Measurements from ENCODE around the gene CRB2. TPM values are rescaled to one million over a fixed set of nuclear protein-coding genes. Genes with fewer than 3 reads are reported as not detected.

Gene CRB2
- total RNA-seq, 1 experiment from 2014 or later, result 0.07 TPM

- Histone ChIP-seq H3K27me3 (ENCODE audit: insufficient read depth, low read length) (no peaks in the 10 kb centered on the region), H3K9me3 (ENCODE audit: control insufficient read depth in 1 of 2, insufficient read depth in 1 of 2, low read depth in 1 of 2, low read length in 2 of 2) (no peaks in the 10 kb centered on the region), H3K36me3 (ENCODE audit: control insufficient read depth in 1 of 2, insufficient read depth in 2 of 2, low read length in 2 of 2) (no peaks in the 10 kb centered on the region), H3K4me2 (ENCODE audit: low read length) (no peak overlapping the region), H3K9me2 (ENCODE audit: insufficient read depth) (no peaks in the 10 kb centered on the region), H3K9ac (ENCODE audit: low read length) (no peak overlapping the region), H3K4me1 (ENCODE audit: control insufficient read depth in 1 of 2, insufficient read depth in 2 of 2, low read length in 2 of 2) (peaks cover 0 to 16% of the 10 kb centered on the region in 2 experiments; a peak in 2 of 4 replicates), H4K20me1 (ENCODE audit: insufficient read depth) (no peaks in the 10 kb centered on the region), H2AFZ (ENCODE audit: low read depth, low read length, poor library complexity, severe bottlenecking) (no peak overlapping the region), H3K27ac (ENCODE audit: low read depth, low read length) (no peak overlapping the region), H3K79me2 (ENCODE audit: insufficient read depth, low read length) (no peaks in the 10 kb centered on the region), H3K4me3 (replicated peaks in 1 of 2; ENCODE audit: low read depth in 1 of 2, low read length in 2 of 2) (no peak overlapping the region)
- POLR2A ChIA-PET, result no interaction called here
- RAD21 ChIA-PET (ENCODE audit: low non-redundant PET in 1 of 2, low total read pairs in 2 of 2, uncharacterized antibody in 2 of 2, unreplicated experiment in 2 of 2), result interaction anchor here in 1 of 2 experiments (0.7 kb wide), 1 partner anchor 541 kb away, joined by 3 read pairs; no protein-coding TSS in a partner anchor
- intact Hi-C loops (cut with micrococcal nuclease), result loop anchor here (5.0 to 10.0 kb wide), 5 partner anchors 251 to 1258 kb away; partner anchors contain the start of genes PDCL and TTLL11
- CTCF ChIA-PET, result interaction anchor here (1.0 to 5.1 kb wide), 2 partner anchors 33 to 269 kb away, joined by 3 to 47 read pairs; no protein-coding TSS in a partner anchor
- BruUV-seq (replicated peaks), result no TSS peak
- no peak for DNase-seq (ENCODE audit: low read depth, low spot score)
- TF ChIP-seq RAD21 (IDR thresholded peaks at IDR 0.05; ENCODE audit: low read depth) (no peak), ELF1 (IDR thresholded peaks at IDR 0.05; ENCODE audit: borderline replicate concordance, low read depth) (no peak), ZBTB33 (IDR thresholded peaks at IDR 0.05; ENCODE audit: extremely low read depth, insufficient replicate concordance, low read length) (no peak), YY1 (IDR thresholded peaks at IDR 0.05; ENCODE audit: extremely low read depth, insufficient replicate concordance, low read depth, low read length) (no peak), EGR1 (IDR thresholded peaks at IDR 0.05; ENCODE audit: low read depth) (no peak), ZFX (IDR thresholded peaks at IDR 0.05) (no peak), EZH2 (IDR thresholded peaks at IDR 0.05) (no peak), CTCF (IDR thresholded peaks at IDR 0.05 in 2 of 3, conservative IDR thresholded peaks at IDR 0.05 in 1 of 3; ENCODE audit: borderline replicate concordance in 1 of 3, insufficient read depth in 1 of 3, low read depth in 2 of 3, low read length in 2 of 3) (no peak), CBX3 (IDR thresholded peaks at IDR 0.05; ENCODE audit: low read depth) (no peak), FOSL1 (IDR thresholded peaks at IDR 0.05; ENCODE audit: low read depth) (no peak), SP1 (IDR thresholded peaks at IDR 0.05; ENCODE audit: low read depth) (no peak)
- no peak for ATAC-seq
Measured at GRCh38 chr9:123353041-123353440, 3.0 kb upstream of the CRB2 start.
